ENCODE results near the gene TES.

Gene TES

GRCh38 chr7:116216956-116217571 is 6.7 kb downstream of the TES start:
- no peak for DNase-seq (ENCODE audit: low read depth, low spot score)
- no peak overlapping the region for H3K4me3 ChIP-seq (ENCODE audit: low read length)

- DNase-seq (ENCODE audit: low read depth, low spot score) = no peak
- H3K4me3 ChIP-seq (ENCODE audit: low read length) = no peak overlapping the region
Observed at GRCh38 chr7:116218051-116218645, 7.8 kb downstream of the TES start.

DNA sequence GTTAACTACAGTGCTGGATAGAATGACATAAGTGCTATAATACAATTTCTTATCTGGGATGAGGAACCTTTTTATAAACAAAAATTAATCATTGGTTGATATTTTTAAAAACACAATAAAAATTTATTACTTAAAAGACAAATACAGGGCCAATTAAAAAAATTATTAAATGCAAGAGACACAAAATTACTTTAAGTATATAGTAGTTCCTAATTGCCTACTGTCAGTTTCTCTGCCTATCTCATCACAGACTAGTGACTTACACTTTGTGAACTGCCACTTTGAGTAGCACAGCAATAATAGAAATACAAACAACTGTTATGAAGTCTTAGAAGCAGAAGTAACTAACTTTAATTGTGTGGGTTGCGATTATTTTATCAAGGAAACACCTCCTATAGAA is 8.4 kb downstream of the TES start:
- no peak overlapping the region for H3K4me3 ChIP-seq (ENCODE audit: low read length)
- no peak for DNase-seq (ENCODE audit: low read depth, low spot score)

GRCh38 chr7:116219288-116219687 is 8.9 kb downstream of the TES start:
- DNase-seq (ENCODE audit: low read depth, low spot score) = no peak
- H3K4me3 ChIP-seq (ENCODE audit: low read length) = no peak overlapping the region

GRCh38 chr7:116219834-116220233 is 9.5 kb downstream of the TES start:
- no peak overlapping the region for H3K4me3 ChIP-seq (ENCODE audit: low read length)
- no peak for DNase-seq (ENCODE audit: low read depth, low spot score)

- no peak for DNase-seq (ENCODE audit: low read depth, low spot score)
- H3K4me3 ChIP-seq (ENCODE audit: low read length) = no peak overlapping the region
Observed at GRCh38 chr7:116222501-116222900, 12.2 kb downstream of the TES start.

- DNase-seq (ENCODE audit: low read depth, low spot score) = no peak
Observed at GRCh38 chr7:116223588-116223987, 13.2 kb downstream of the TES start.

GRCh38 chr7:116224492-116225098 is 14.3 kb downstream of the TES start:
- H3K4me3 ChIP-seq (ENCODE audit: low read length) = no peak overlapping the region
- no peak for DNase-seq (ENCODE audit: low read depth, low spot score)

More at GRCh38 chr7:116223588-116223987, 13.2 kb downstream of the TES start:
- H3K4me3 ChIP-seq (ENCODE audit: low read length) = no peak overlapping the region

DNA sequence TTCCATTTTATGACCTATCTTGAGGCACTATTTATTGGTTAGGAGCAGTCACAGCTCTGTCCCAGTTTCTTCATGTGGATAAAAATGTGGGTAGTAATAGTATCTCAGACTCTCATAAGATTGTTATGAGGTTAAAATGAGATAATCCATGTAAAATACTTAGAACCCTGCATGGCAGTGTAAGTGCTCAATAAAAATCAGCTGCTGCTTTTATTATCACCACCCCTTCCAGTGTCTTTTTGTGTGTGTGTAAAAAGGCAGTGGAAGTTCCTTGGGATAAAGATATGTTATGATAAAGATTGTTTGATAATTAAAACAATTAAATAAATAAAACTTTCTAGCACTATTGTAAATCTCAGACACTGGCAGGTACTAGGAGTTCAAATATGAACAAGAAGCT is 15.5 kb downstream of the TES start:
- no peak for DNase-seq (ENCODE audit: low read depth, low spot score)
- H3K4me3 ChIP-seq (ENCODE audit: low read length) = no peak overlapping the region

GRCh38 chr7:116226664-116227063 is 16.3 kb downstream of the TES start:
- DNase-seq (ENCODE audit: low read depth, low spot score) = no peak
- no peak overlapping the region for H3K4me3 ChIP-seq (ENCODE audit: low read length)

DNA sequence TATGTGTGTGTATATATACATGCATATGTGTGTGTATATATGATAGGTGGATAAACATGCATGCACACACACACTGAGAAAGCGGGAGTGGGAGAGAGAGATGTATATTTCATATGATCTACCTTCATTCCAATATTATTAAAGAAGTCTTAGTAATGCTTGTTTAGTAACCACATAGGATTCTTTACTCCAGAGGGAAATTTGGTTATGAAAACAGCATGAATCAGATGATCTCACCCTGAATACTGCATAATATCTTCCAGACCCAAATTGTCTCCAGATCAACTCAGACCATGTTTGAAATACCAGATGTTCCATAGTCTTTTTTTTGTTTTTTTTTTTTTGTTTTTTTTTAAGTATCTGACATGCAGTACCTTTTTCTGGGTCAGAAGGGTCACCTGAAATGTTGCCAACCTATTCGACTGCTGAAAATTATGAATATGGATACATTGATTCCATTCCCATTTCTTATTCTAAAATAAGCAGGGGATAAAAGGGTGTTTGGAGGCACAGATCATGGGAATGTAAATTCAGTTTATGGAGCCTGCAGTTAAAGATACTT is 17.4 kb downstream of the TES start:
- DNase-seq (ENCODE audit: low read depth, low spot score) = no peak
- H3K4me3 ChIP-seq (ENCODE audit: low read length) = no peak overlapping the region

- no peak for DNase-seq (ENCODE audit: low read depth, low spot score)
- no peak overlapping the region for H3K4me3 ChIP-seq (ENCODE audit: low read length)
Observed at GRCh38 chr7:116228241-116228640, 17.9 kb downstream of the TES start.

DNA sequence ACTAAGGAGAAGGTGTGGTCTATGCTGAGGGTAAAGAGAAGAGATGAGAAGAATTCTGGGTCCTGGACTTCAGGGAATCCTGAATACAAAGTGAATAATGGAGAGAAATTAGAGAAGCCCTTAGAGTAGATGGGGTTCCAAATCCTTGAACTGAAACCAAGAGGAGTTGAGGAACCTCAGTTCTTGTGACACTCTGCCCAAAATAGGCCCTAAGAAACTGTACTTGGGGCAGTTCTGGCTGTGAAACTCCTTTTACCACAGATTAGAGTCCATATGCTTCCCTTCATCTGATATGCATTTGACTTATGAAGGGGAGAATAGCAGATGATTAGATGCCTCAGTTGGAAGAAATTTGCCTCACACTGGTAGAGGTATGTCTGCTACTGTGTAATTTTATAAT is 19.0 kb downstream of the TES start:
- H3K4me3 ChIP-seq (ENCODE audit: low read length) = no peak overlapping the region
- DNase-seq (ENCODE audit: low read depth, low spot score) = no peak

DNA sequence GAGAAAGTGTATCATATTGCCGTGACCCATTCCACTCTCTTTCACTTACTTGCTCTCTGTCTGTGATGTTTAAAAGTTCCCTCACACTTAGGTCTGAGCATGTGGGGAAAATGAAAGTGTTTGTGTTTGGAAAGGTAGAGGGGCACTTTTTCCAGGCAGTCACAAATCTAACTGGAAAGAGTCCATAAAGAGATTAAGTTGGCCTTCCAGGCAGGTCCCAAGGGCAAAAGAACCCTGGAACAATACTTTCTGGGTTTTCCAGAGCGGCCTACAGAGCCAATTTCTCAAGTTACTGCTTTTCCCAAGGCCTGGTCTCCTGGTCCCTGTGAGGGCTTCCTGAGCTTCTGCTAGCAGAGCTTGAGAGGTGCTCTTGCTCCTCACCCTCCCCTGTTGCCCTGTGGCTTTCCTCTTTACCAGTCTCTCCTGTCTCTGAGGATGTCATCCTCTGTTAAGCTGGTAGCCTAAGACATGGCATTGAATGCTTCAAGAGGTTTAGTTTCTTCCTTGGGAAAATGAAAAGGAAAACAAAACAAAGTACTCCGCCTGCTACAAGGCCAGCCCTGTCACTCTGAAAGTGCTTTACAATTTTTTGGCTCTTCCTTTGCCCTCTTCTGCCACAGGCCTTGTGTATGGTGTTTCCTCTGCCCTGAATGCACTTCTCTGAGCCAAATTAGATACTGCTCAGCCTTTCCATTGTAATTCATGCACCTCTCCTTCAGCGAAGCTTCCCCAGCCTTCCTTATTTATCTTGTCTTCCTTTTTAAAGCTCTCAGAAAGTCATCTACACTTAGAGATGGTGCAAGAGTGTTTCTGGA is 20.1 kb downstream of the TES start:
- no peak for DNase-seq (ENCODE audit: low read depth, low spot score)

GRCh38 chr7:116231543-116231942 is 21.2 kb downstream of the TES start:
- no peak overlapping the region for H3K4me3 ChIP-seq (ENCODE audit: low read length)
- DNase-seq (ENCODE audit: low read depth, low spot score) = no peak

More for the DNA sequence above, 20.1 kb downstream of the TES start:
- no peak overlapping the region for H3K4me3 ChIP-seq (ENCODE audit: low read length)

DNA sequence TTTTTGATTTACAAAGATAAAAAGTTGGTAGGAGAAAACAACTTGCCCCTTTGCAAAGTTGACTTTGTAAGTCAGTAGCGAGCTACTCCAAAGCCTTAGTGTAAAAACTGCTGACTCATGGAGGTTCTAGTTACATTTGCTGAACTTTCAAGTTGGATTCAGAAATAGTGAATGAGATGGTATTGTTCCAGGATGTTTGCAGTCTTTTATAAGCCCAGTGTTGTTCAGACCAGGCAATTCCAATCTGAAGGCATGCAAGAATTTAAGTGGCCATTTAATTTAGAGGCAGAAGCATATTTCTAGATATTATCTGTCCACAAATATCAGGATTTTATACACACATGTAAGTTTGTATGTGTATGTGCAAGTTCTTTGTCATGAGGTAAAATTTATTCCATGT is 21.6 kb downstream of the TES start:
- DNase-seq (ENCODE audit: low read depth, low spot score) = no peak
- no peak overlapping the region for H3K4me3 ChIP-seq (ENCODE audit: low read length)

DNA sequence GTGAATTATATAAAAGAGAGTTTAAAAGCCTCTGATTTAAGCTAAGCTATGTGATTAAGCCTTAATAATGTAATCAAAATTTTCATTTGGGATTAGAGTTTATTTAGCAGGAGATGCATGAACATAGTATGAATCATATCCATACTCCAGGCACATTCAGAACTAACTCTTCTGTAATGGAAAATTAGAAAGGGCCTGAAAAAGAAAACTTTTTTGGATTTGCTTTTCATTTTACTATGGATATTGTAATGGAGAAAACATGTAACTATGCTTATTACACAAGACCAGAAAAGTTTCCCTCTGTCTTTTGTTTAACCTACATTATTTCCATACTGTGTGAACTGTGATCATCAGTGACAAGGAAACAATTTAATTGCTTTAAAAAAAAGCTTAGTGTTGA is 22.0 kb downstream of the TES start:
- H3K4me3 ChIP-seq (ENCODE audit: low read length) = no peak overlapping the region
- no peak for DNase-seq (ENCODE audit: low read depth, low spot score)

DNA sequence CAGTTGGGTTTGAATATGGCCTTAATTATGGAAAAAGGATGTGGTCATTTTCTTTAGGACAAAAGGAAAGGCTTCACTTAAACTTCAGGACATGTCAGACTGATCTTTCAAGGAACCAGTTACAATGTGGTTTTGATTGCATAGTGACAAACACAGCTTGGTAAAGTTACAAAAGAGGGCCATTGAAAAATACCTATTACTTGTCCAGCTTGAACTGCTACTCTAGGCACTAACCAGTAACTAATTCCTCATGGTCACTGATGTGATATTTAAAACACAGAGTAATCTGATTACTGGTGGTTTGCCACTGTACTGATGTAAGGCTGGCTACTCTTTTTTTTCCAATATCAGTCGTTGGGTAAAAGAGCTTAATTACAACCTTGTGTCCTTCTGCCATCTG is 22.6 kb downstream of the TES start:
- no peak for DNase-seq (ENCODE audit: low read depth, low spot score)
- H3K4me3 ChIP-seq (ENCODE audit: low read length) = no peak overlapping the region

DNA sequence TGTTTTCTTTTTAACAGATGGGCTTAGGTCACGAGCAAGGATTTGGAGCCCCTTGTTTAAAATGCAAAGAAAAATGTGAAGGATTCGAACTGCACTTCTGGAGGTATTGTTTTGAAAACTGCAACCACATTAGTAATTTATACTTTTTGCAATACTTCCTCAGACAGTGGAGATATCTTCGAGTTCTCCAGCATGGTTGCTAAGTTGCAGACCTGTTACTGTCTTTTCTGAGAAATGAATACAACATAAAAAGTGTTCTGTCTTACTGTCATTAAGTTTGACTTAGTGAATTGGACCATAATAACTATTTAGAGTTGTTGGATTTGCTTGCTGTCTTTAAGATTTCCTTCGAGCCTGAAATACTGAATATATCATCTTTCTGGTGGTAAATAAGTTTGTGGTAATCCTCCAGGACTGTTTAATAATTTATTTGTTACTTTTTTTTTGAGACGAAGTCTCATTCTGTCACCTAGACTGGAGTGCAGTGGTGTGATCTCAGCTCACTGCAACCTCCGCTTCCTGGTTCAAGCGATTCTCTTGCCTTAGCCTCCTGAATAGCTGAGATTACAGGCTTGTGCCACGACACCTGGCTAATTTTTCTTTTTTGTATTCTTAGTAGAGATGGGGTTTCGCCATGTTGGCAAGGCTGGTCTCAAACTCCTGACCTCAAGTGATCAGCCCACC is 24.3 kb downstream of the TES start:
- no peak overlapping the region for H3K4me3 ChIP-seq (ENCODE audit: low read length)

More for the DNA sequence above, 24.3 kb downstream of the TES start:
- no peak for DNase-seq (ENCODE audit: low read depth, low spot score)
